HepG2 (cell line): Measurements from ENCODE around the gene CHD9NB. TPM values are rescaled to one million over a fixed set of nuclear protein-coding genes. Genes with fewer than 3 reads are reported as not detected.

Experiments used
- FOXK1 ChIP-seq: sonication (generic); formaldehyde crosslinking; IDR thresholded peaks from 2 replicates; pipeline ENCODE4 v1.4.0; 2020; ENCODE audit warnings: low read depth, missing genetic modification reagents, borderline replicate concordance
- GLI4 ChIP-seq: sonication (generic); formaldehyde crosslinking; IDR thresholded peaks from 2 replicates; pipeline ENCODE4 v1.5.1; 2020; ENCODE audit warnings: missing genetic modification reagents, mild to moderate bottlenecking, moderate library complexity, borderline replicate concordance
- HDAC2 ChIP-seq: sonication (generic); formaldehyde crosslinking; IDR thresholded peaks from 2 replicates; pipeline ENCODE4 v1.4.0; 2020; ENCODE audit warnings: missing genetic modification reagents
- KDM3A ChIP-seq: IDR thresholded peaks from 2 replicates; pipeline ENCODE4 v1.6.1; 2018; ENCODE audit warnings: low read depth, missing compliant biosample characterization
- POLR2A ChIP-seq, 2 experiments: IDR thresholded peaks; 2 replicates each; pipeline ENCODE4 v1.6.1; 2011; ENCODE audit warnings: low read depth in 2 of 2, low read length in 2 of 2, mild to moderate bottlenecking in 1 of 2, moderate library complexity in 1 of 2; ENCODE audit not compliant: insufficient read depth in 1 of 2
- PRPF4 ChIP-seq: fragments of 200-400 bp; formaldehyde crosslinking; IDR thresholded peaks from 2 replicates; pipeline ENCODE4 v1.6.1; 2016; ENCODE audit warnings: low read length, low read depth; ENCODE audit not compliant: poor library complexity, severe bottlenecking
- RNF219 ChIP-seq: sonication (generic); formaldehyde crosslinking; IDR thresholded peaks from 2 replicates; pipeline ENCODE4 v1.5.0; 2020; ENCODE audit warnings: mild to moderate bottlenecking, missing genetic modification reagents
- RORA ChIP-seq: sonication (generic); formaldehyde crosslinking; IDR thresholded peaks from 2 replicates; pipeline ENCODE4 v1.5.0; 2020; ENCODE audit warnings: mild to moderate bottlenecking, missing genetic modification reagents, moderate library complexity
- SP1 ChIP-seq, 2 experiments: fragments of 450-650 bp in 1 of 2; sonication (generic) in 1 of 2; formaldehyde crosslinking in 1 of 2; IDR thresholded peaks; 2 replicates each; pipeline versions ENCODE4 v1.4.0 to v1.6.1; 2016 to 2020; ENCODE audit warnings: missing genetic modification reagents in 1 of 2
- SRY ChIP-seq: sonication (generic); formaldehyde crosslinking; IDR thresholded peaks from 2 replicates; pipeline ENCODE4 v1.8.0; 2022; ENCODE audit warnings: mild to moderate bottlenecking, missing genetic modification reagents
- TAF15 ChIP-seq: fragments of 200-400 bp; formaldehyde crosslinking; IDR thresholded peaks from one replicate; pipeline ENCODE4 v1.6.1; 2018; ENCODE audit warnings: mild to moderate bottlenecking, low read depth, low read length; ENCODE audit not compliant: poor library complexity, severe bottlenecking
- TARDBP ChIP-seq: sonication (generic); formaldehyde crosslinking; IDR thresholded peaks from 2 replicates; pipeline ENCODE4 v1.8.0; 2022; ENCODE audit warnings: mild to moderate bottlenecking, missing genetic modification reagents
- ZMAT3 ChIP-seq: sonication (generic); formaldehyde crosslinking; conservative IDR thresholded peaks from 2 replicates; pipeline ENCODE4 v1.7.0; 2021; ENCODE audit warnings: missing genetic modification reagents
- ZNF607 ChIP-seq: sonication (generic); formaldehyde crosslinking; IDR thresholded peaks from 2 replicates; pipeline ENCODE4 v1.5.1; 2020; ENCODE audit warnings: missing genetic modification reagents, mild to moderate bottlenecking, borderline replicate concordance
- ZNF619 ChIP-seq: sonication (generic); formaldehyde crosslinking; IDR thresholded peaks from 2 replicates; pipeline ENCODE4 v1.4.0; 2020; ENCODE audit warnings: mild to moderate bottlenecking, missing genetic modification reagents
- ZNF777 ChIP-seq: sonication (generic); formaldehyde crosslinking; IDR thresholded peaks from 2 replicates; pipeline ENCODE4 v1.4.0; 2020; ENCODE audit warnings: missing genetic modification reagents
- ZSCAN22 ChIP-seq: sonication (generic); formaldehyde crosslinking; IDR thresholded peaks from 2 replicates; pipeline ENCODE4 v1.4.0; 2020; ENCODE audit warnings: mild to moderate bottlenecking, missing genetic modification reagents
- ZSCAN30 ChIP-seq: sonication (generic); formaldehyde crosslinking; IDR thresholded peaks from 2 replicates; pipeline ENCODE4 v1.5.0; 2020; ENCODE audit warnings: mild to moderate bottlenecking, missing genetic modification reagents
- ZSCAN9 ChIP-seq: IDR thresholded peaks from 2 replicates; pipeline ENCODE4 v1.6.1; 2016; ENCODE audit warnings: borderline replicate concordance
- polyA plus RNA-seq, 8 experiments: library from polyadenylated mRNA; depleted of rRNA in 3 of 8; stranded (reverse) in 7 of 8; unstranded in 1 of 8; fragments of >200 nt; fragmentation: Illumina TruSeq in 4 of 8; extraction: Trizol in 4 of 8; gene quantifications; 2 replicates each; pipeline versions ENCODE4 v1.2.1 to v1.2.3, GENCODE V29; 2011 to 2016; ENCODE audit warnings: low read depth in 4 of 8, missing spikeins in 1 of 8, mixed read lengths in 1 of 8; ENCODE audit not compliant: insufficient read depth in 1 of 8
- total RNA-seq, 5 experiments: library from RNA; depleted of rRNA; stranded (reverse); fragments of >200 nt; fragmentation: Illumina TruSeq; extraction: Trizol; gene quantifications; 2 replicates each; pipeline ENCODE4 v1.2.3, GENCODE V29; 2016; ENCODE audit warnings: low read depth in 1 of 5
- TF ChIP-seq, protein P1 (sequence below): sonication (generic); formaldehyde crosslinking; IDR thresholded peaks from 2 replicates; pipeline ENCODE4 v1.5.1; 2020; ENCODE audit warnings: mild to moderate bottlenecking, missing genetic modification reagents, moderate library complexity
- TF ChIP-seq, protein P2 (sequence below): sonication (generic); formaldehyde crosslinking; IDR thresholded peaks from 2 replicates; pipeline ENCODE4 v1.5.1; 2020; ENCODE audit warnings: missing genetic modification reagents, mild to moderate bottlenecking, borderline replicate concordance
- TF ChIP-seq, protein P3 (sequence below), 2 experiments: fragments of 450-650 bp in 1 of 2; sonication (generic) in 1 of 2; formaldehyde crosslinking; IDR thresholded peaks; 2 replicates each; pipeline versions ENCODE4 v1.5.0 to v1.8.0; 2020 to 2022; ENCODE audit warnings: mild to moderate bottlenecking in 1 of 2, missing genetic modification reagents in 1 of 2
- TF ChIP-seq, protein P4 (sequence below): sonication (generic); formaldehyde crosslinking; IDR thresholded peaks from 2 replicates; pipeline ENCODE4 v1.4.0; 2020; ENCODE audit warnings: low read depth, mild to moderate bottlenecking, missing genetic modification reagents

CHD9NB gene
- total and polyA plus RNA-seq, 2 of the 13 experiments (the other 11 are each of a cell fraction or from before 2014, with no cell fraction given) = 0.17 to 0.18 TPM

DNA sequence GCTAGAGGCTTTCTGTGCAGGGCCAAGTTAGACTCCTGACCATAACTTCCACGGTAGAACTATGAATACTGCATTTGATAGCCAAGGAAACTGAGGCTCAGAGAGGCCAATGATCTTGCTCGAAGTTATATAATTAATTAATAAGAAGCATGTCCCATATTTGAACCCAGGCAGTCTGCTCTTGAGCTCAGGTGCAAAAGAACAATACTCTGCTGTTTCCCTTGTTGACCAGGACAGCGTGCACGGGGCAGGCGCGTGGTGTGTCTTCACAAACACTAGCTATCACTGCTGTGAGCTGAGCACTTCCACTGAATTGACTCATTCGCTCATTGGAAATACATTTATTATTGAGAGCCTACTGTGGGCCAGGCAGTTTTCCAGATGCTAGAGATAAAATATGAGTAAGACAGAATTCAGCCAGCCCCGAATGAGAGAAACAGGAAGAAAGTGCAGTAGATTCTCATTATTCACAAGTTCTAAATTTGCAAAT, 3.7 kb upstream of the CHD9NB start (continued):
- TF ChIP-seq, protein P1, sequence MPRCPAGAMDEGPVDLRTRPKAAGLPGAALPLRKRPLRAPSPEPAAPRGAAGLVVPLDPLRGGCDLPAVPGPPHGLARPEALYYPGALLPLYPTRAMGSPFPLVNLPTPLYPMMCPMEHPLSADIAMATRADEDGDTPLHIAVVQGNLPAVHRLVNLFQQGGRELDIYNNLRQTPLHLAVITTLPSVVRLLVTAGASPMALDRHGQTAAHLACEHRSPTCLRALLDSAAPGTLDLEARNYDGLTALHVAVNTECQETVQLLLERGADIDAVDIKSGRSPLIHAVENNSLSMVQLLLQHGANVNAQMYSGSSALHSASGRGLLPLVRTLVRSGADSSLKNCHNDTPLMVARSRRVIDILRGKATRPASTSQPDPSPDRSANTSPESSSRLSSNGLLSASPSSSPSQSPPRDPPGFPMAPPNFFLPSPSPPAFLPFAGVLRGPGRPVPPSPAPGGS (CRISPR knock-in tag) = peak; percentile 53; the same call in 1 of the 2 replicates
- TF ChIP-seq SP1 (IDR thresholded peaks at IDR 0.05) (no peak), SP1 (CRISPR knock-in tag; IDR thresholded peaks at IDR 0.05) (no peak), SRY (CRISPR knock-in tag) (no peak), ZNF777 (CRISPR knock-in tag) (no peak), GLI4 (no peak), TAF15 (no peak), ZSCAN9 (0 out of 2 replicates have a peak, but pooled peaks have one; percentile 33), RNF219 (CRISPR knock-in tag) (no peak), KDM3A (no peak), RORA (0 out of 2 replicates have a peak, but pooled peaks have one; percentile 27), POLR2A (IDR thresholded peaks at IDR 0.05; ENCODE audit: insufficient read depth in 1 of 2, low read depth in 2 of 2, low read length in 2 of 2) (no peak), TARDBP (CRISPR knock-in tag) (peak; percentile 39; the same call in 1 of the 2 replicates), ZNF619 (CRISPR knock-in tag) (no peak), ZMAT3 (CRISPR knock-in tag) (peak; percentile 60; the same call in 1 of the 2 replicates), ZNF607 (CRISPR knock-in tag) (no peak), HDAC2 (CRISPR knock-in tag) (0 out of 2 replicates have a peak, but pooled peaks have one; percentile 10), ZSCAN22 (CRISPR knock-in tag) (no peak), ZSCAN30 (CRISPR knock-in tag) (no peak), FOXK1 (CRISPR knock-in tag) (peak; percentile 79; the same call in 1 of the 2 replicates), PRPF4 (no peak)
- TF ChIP-seq, protein P2, sequence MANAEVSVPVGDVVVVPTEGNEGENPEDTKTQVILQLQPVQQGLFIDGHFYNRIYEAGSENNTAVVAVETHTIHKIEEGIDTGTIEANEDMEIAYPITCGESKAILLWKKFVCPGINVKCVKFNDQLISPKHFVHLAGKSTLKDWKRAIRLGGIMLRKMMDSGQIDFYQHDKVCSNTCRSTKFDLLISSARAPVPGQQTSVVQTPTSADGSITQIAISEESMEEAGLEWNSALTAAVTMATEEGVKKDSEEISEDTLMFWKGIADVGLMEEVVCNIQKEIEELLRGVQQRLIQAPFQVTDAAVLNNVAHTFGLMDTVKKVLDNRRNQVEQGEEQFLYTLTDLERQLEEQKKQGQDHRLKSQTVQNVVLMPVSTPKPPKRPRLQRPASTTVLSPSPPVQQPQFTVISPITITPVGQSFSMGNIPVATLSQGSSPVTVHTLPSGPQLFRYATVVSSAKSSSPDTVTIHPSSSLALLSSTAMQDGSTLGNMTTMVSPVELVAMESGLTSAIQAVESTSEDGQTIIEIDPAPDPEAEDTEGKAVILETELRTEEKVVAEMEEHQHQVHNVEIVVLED (CRISPR knock-in tag) = peak; percentile 44; the same call in 1 of the 2 replicates
- TF ChIP-seq, protein P3, sequence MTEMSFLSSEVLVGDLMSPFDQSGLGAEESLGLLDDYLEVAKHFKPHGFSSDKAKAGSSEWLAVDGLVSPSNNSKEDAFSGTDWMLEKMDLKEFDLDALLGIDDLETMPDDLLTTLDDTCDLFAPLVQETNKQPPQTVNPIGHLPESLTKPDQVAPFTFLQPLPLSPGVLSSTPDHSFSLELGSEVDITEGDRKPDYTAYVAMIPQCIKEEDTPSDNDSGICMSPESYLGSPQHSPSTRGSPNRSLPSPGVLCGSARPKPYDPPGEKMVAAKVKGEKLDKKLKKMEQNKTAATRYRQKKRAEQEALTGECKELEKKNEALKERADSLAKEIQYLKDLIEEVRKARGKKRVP (CRISPR knock-in tag; IDR thresholded peaks at IDR 0.05) = 0 out of 4 replicates have a peak, but pooled peaks of 1 of the 2 experiments have one; percentile 39
- TF ChIP-seq, protein P4, sequence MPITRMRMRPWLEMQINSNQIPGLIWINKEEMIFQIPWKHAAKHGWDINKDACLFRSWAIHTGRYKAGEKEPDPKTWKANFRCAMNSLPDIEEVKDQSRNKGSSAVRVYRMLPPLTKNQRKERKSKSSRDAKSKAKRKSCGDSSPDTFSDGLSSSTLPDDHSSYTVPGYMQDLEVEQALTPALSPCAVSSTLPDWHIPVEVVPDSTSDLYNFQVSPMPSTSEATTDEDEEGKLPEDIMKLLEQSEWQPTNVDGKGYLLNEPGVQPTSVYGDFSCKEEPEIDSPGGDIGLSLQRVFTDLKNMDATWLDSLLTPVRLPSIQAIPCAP (CRISPR knock-in tag) = no peak
